NT2/D1 (cell line): ENCODE results near the gene FSHR.

Source experiments
- DNase-seq: peaks from one replicate; pipeline ENCODE4 v3.0.0-alpha.2; 2011; ENCODE audit warnings: low read depth, low spot score
- H3K27me3 ChIP-seq: 2 replicates; pipeline ENCODE4 v1.6.0; 2011; ENCODE audit warnings: mild to moderate bottlenecking; ENCODE audit not compliant: insufficient read length, insufficient read depth
- H3K36me3 ChIP-seq: 2 replicates; pipeline ENCODE4 v1.6.1; 2011; ENCODE audit warnings: mild to moderate bottlenecking, low read length, mixed read lengths; ENCODE audit not compliant: insufficient read depth, insufficient read length
- H3K4me1 ChIP-seq: 2 replicates; pipeline ENCODE4 v1.5.1; 2011; ENCODE audit not compliant: insufficient read depth, insufficient read length
- H3K4me3 ChIP-seq: 2 replicates; pipeline ENCODE4 v1.5.1; 2011; ENCODE audit warnings: low read depth; ENCODE audit not compliant: insufficient read length
- H3K9ac ChIP-seq: 2 replicates; pipeline ENCODE4 v1.6.0; 2011; ENCODE audit warnings: low read depth; ENCODE audit not compliant: insufficient read length
- H3K9me3 ChIP-seq: 2 replicates; pipeline ENCODE4 v1.5.1; 2011; ENCODE audit warnings: mild to moderate bottlenecking, low read length; ENCODE audit not compliant: insufficient read depth
- SUZ12 ChIP-seq: IDR thresholded peaks from 2 replicates; pipeline ENCODE4 v1.6.1; 2011; ENCODE audit not compliant: insufficient read length, insufficient read depth; ENCODE audit errors: extremely low read depth
- YY1 ChIP-seq: IDR thresholded peaks from 2 replicates; pipeline ENCODE4 v1.6.1; 2011; ENCODE audit not compliant: insufficient read length, insufficient read depth
- ZNF274 ChIP-seq: IDR thresholded peaks from 2 replicates; pipeline ENCODE4 v1.6.1; 2011; ENCODE audit warnings: mild to moderate bottlenecking, low read depth, low read length

FSHR gene

GRCh38 chr2:49153252-49153651, 1.1 kb downstream of the FSHR start:
- Histone ChIP-seq H3K36me3 (no peaks in the 10 kb centered on the region), H3K9me3 (no peaks in the 10 kb centered on the region), H3K27me3 (no peaks in the 10 kb centered on the region), H3K4me1 (no peaks in the 10 kb centered on the region), H3K4me3 (no peak overlapping the region), H3K9ac (no peak overlapping the region)
- DNase-seq = no peak
- TF ChIP-seq ZNF274 (no peak), SUZ12 (no peak), YY1 (no peak)

DNA sequence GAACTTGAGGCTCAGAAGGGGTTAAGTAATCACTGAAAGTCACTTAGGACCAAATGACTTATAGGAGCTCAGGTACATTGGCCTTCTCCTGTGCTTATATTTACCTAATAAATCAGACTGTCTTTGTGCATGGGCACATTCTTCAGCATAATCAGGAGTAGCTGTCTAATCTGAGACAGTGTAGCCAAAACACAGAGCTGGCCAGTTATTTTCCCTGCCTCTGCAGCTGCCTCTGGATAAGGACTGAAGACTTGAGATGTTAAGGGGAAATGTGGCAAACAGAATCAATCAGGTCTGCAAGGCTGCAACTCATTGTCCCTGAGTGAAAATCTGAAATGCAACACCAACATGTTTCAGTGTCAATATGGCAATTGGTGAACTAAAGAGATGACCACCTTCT, 1.5 kb downstream of the FSHR start:
- H3K27me3 ChIP-seq = no peaks in the 10 kb centered on the region
- H3K4me3 ChIP-seq = no peak overlapping the region
- no peaks in the 10 kb centered on the region for H3K36me3 ChIP-seq
- H3K9ac ChIP-seq = no peak overlapping the region
- H3K9me3 ChIP-seq = no peaks in the 10 kb centered on the region
- no peaks in the 10 kb centered on the region for H3K4me1 ChIP-seq
- DNase-seq = no peak
- TF ChIP-seq YY1 = no peak
- TF ChIP-seq SUZ12 = no peak
- TF ChIP-seq ZNF274 = no peak

- DNase-seq = no peak
- no peaks in the 10 kb centered on the region for H3K36me3 ChIP-seq
These were observed 7.9 kb downstream of the FSHR start for GRCh38 chr2:49146401-49146800.

GRCh38 chr2:49131801-49132200, 22.5 kb downstream of the FSHR start:
- H3K36me3 ChIP-seq = no peaks in the 10 kb centered on the region
- H3K4me1 ChIP-seq = no peaks in the 10 kb centered on the region
- no peaks in the 10 kb centered on the region for H3K27me3 ChIP-seq
- TF ChIP-seq YY1 (no peak), ZNF274 (no peak), SUZ12 (no peak)
- H3K9me3 ChIP-seq = no peaks in the 10 kb centered on the region
- H3K9ac ChIP-seq = no peak overlapping the region
- no peak overlapping the region for H3K4me3 ChIP-seq
- DNase-seq = no peak

More at GRCh38 chr2:49146401-49146800, 7.9 kb downstream of the FSHR start:
- no peak overlapping the region for H3K9ac ChIP-seq
- no peak overlapping the region for H3K4me3 ChIP-seq
- no peaks in the 10 kb centered on the region for H3K4me1 ChIP-seq
- no peak for TF ChIP-seq YY1
- TF ChIP-seq ZNF274 = no peak
- no peak for TF ChIP-seq SUZ12
- H3K9me3 ChIP-seq = no peaks in the 10 kb centered on the region
- no peaks in the 10 kb centered on the region for H3K27me3 ChIP-seq

DNA sequence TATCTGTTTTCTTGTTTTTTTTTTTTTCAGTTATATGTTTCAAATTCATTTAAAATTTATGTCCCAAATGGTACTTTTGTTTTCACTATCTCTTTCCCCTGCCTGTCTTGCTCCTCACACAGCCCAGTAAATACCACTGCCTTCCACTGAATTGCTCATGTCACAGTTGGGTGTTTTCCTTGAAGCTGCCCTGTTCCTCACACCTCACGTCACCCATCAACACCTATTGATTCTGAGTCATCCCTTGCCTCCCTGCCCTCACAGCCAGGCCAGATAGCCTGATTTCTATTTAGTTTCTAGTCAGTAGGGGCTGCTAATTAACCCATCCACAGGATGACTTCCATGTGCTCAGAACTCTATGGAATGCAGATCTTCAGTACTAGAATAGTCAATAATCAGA, 25.3 kb downstream of the FSHR start:
- H3K9ac ChIP-seq = no peak overlapping the region
- no peaks in the 10 kb centered on the region for H3K27me3 ChIP-seq
- no peak for TF ChIP-seq YY1
- TF ChIP-seq ZNF274 = no peak
- no peak for TF ChIP-seq SUZ12
- no peaks in the 10 kb centered on the region for H3K9me3 ChIP-seq
- H3K4me3 ChIP-seq = no peak overlapping the region
- no peaks in the 10 kb centered on the region for H3K4me1 ChIP-seq
- no peak for DNase-seq
- H3K36me3 ChIP-seq = no peaks in the 10 kb centered on the region

DNA sequence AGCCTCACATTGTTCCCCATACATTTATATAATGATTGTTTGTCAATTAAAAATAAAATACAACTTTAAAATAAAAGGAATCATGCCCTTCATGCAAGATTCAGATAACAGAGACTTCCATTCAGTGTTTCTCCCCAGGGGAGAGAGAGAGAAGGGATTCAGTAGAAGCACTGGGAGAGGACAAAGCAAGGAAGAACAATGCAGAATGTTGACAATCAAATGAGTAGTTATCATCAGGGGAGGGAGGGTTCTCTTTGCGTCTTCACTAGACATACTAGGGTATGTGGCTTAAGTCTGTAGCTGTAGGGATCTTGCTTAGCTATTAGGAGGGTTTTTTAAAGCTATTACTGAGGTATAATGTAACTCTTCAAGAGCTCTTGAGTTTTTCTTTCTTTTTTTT, 30.7 kb downstream of the FSHR start:
- Histone ChIP-seq H3K4me1 (no peaks in the 10 kb centered on the region), H3K9ac (no peak overlapping the region), H3K36me3 (no peaks in the 10 kb centered on the region), H3K9me3 (no peaks in the 10 kb centered on the region), H3K27me3 (no peaks in the 10 kb centered on the region), H3K4me3 (no peak overlapping the region)
- no peak for TF ChIP-seq SUZ12
- TF ChIP-seq YY1 = no peak
- TF ChIP-seq ZNF274 = no peak
- DNase-seq = no peak

DNA sequence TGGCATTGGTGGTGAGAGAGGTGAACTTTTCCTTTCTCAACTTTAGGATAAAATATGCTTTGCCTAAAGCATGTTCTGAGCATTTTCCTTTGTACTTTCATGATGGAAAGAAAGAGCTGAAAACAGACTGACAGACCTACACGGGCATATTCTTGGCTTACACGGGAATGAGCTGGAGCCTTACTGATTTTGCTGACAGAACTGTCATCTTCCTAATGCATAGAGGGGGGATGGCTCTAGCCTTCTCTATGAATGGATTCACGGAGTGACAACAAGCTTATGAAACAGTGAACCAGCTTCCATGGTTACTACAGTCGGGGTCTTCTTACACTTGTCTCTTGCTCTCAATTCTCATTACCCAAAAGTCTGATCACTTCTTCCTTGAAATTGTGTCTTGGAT, 32.2 kb downstream of the FSHR start:
- no peaks in the 10 kb centered on the region for H3K4me1 ChIP-seq
- no peak overlapping the region for H3K9ac ChIP-seq
- H3K9me3 ChIP-seq = no peaks in the 10 kb centered on the region
- H3K4me3 ChIP-seq = no peak overlapping the region
- no peaks in the 10 kb centered on the region for H3K27me3 ChIP-seq
- no peak for TF ChIP-seq YY1
- TF ChIP-seq ZNF274 = no peak
- no peak for TF ChIP-seq SUZ12
- DNase-seq = no peak
- no peaks in the 10 kb centered on the region for H3K36me3 ChIP-seq

GRCh38 chr2:49113046-49113445, 41.3 kb downstream of the FSHR start:
- H3K9me3 ChIP-seq = no peaks in the 10 kb centered on the region
- no peaks in the 10 kb centered on the region for H3K4me1 ChIP-seq
- H3K4me3 ChIP-seq = no peak overlapping the region
- DNase-seq = no peak
- TF ChIP-seq YY1 = no peak
- TF ChIP-seq SUZ12 = no peak
- no peak for TF ChIP-seq ZNF274
- H3K9ac ChIP-seq = no peak overlapping the region
- no peaks in the 10 kb centered on the region for H3K27me3 ChIP-seq
- H3K36me3 ChIP-seq = no peaks in the 10 kb centered on the region
